Spinal cord (tissue), 10 donors: Measurements from ENCODE around the gene CUL1. TPM values are rescaled to one million over a fixed set of nuclear protein-coding genes. Genes with fewer than 3 reads are reported as not detected.

Experiments
- DNase-seq, 6 donors: peaks; one replicate each; pipeline versions ENCODE4 v3.0.0 to v3.0.0-alpha.2; 2013 to 2015; ENCODE audit warnings: low spot score in 6 of 6, low read depth in 4 of 6
- H3K27ac ChIP-seq: one replicate; pipeline ENCODE4 v1.5.1; 2013; ENCODE audit warnings: low read depth, low read length, control low read depth
- H3K27me3 ChIP-seq: one replicate; pipeline ENCODE4 v1.6.1; 2013; ENCODE audit warnings: low read length; ENCODE audit not compliant: control insufficient read depth, insufficient read depth
- H3K36me3 ChIP-seq: one replicate; pipeline ENCODE4 v1.6.1; 2013; ENCODE audit warnings: low read length; ENCODE audit not compliant: control insufficient read depth, insufficient read depth
- H3K4me1 ChIP-seq: one replicate; pipeline ENCODE4 v1.6.1; 2013; ENCODE audit warnings: low read length; ENCODE audit not compliant: control insufficient read depth, insufficient read depth
- H3K4me3 ChIP-seq: one replicate; pipeline ENCODE4 v1.5.1; 2013; ENCODE audit warnings: low read depth, low read length, control low read depth
- H3K9me3 ChIP-seq: one replicate; pipeline ENCODE4 v1.6.1; 2013; ENCODE audit warnings: low read length; ENCODE audit not compliant: control insufficient read depth, insufficient read depth
- WGBS: methylation state at CpG from one replicate; pipeline ENCODE4 v1.1.5; 2013; ENCODE audit warnings: missing lambda C conversion rate; ENCODE audit not compliant: insufficient coverage; 5-methylcytosine and 5-hydroxymethylcytosine counted together
- polyA plus RNA-seq, 2 donors: library from polyadenylated mRNA; unstranded; fragments of 120-200 nt; gene quantifications; one replicate each; pipeline ENCODE4 v1.2.1, GENCODE V29; 2013; ENCODE audit not compliant: insufficient read length in 2 of 2
- total RNA-seq, 2 donors: library from RNA; depleted of rRNA in 1 of 2; stranded (reverse); fragments of 120-200 nt in 1 of 2; fragments of >200 nt in 1 of 2; gene quantifications; one replicate each; pipeline versions ENCODE4 v1.2.3 to v1.2.4, GENCODE V29; 2013 to 2014
- donor health status: healthy.

CUL1 gene
- total and polyA plus RNA-seq, 4 donors: 48.4 to 61.4 (median 53.1) TPM

DNA sequence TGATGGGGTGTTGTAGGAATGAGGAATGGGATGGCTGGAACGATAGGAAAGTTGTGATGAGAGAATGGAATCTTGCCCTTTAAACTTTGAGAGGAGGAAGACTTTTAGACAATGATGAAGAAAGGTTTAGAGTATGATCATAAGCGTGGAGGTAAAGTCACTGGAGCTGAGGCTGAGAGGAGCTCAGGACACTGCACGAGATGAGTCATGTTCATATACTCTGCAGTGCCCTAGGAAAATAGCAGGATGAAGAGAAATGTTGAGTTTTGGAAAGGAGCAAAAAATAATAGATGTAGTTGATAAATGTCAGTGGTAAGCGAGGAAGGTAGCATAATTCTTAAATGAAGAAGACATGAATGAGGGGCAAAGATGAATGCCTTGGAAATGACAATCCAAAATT lies 28.3 kb upstream of the CUL1 start:
- Histone ChIP-seq H3K4me1 (no peaks in the 10 kb centered on the region), H3K27me3 (no peaks in the 10 kb centered on the region), H3K36me3 (no peaks in the 10 kb centered on the region), H3K27ac (no peak overlapping the region), H3K9me3 (no peaks in the 10 kb centered on the region), H3K4me3 (no peak overlapping the region)
- 87% methylated on average over 4 of the region's 4 CpGs for WGBS
- DNase-seq: no peak

GRCh38 chr7:148670807-148671206 lies 27.9 kb upstream of the CUL1 start:
- no peak for DNase-seq
- Histone ChIP-seq H3K36me3 (no peaks in the 10 kb centered on the region), H3K4me3 (no peak overlapping the region), H3K27ac (no peak overlapping the region), H3K4me1 (no peaks in the 10 kb centered on the region), H3K9me3 (no peaks in the 10 kb centered on the region), H3K27me3 (no peaks in the 10 kb centered on the region)
- 75% methylated on average over 4 of the region's 4 CpGs for WGBS

GRCh38 chr7:148672041-148672440 lies 26.7 kb upstream of the CUL1 start:
- DNase-seq: no peak
- H3K4me1 ChIP-seq: no peaks in the 10 kb centered on the region
- WGBS: 92% methylated on average over 2 of the region's 2 CpGs
- H3K27ac ChIP-seq: no peak overlapping the region
- H3K4me3 ChIP-seq: no peak overlapping the region
- no peaks in the 10 kb centered on the region for H3K36me3 ChIP-seq
- no peaks in the 10 kb centered on the region for H3K27me3 ChIP-seq
- H3K9me3 ChIP-seq: no peaks in the 10 kb centered on the region

DNA sequence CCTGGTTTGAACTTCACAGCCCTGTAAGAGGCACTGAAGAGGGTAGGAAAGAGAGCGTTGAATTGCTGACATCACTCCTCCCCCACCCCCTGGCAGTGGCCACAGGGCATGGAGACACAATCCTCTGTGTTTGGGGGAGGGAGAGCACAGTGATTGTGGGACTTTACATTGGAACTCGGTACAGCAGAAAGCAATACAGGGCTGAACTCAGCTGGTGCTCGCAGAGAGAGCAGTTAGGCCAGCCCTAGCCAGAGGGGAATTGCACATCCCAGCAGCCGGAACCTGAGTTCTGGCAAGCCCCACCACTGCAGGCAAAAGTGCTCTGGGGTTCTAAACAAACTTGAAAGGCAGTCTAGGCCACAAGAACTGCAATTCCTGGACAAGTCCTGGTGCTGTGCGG lies 24.0 kb upstream of the CUL1 start:
- Histone ChIP-seq H3K27me3 (no peaks in the 10 kb centered on the region), H3K9me3 (no peaks in the 10 kb centered on the region), H3K4me1 (no peaks in the 10 kb centered on the region), H3K27ac (no peak overlapping the region), H3K4me3 (no peak overlapping the region), H3K36me3 (no peaks in the 10 kb centered on the region)
- DNase-seq: no peak
- WGBS: 87% methylated on average over 4 of the region's 5 CpGs

DNA sequence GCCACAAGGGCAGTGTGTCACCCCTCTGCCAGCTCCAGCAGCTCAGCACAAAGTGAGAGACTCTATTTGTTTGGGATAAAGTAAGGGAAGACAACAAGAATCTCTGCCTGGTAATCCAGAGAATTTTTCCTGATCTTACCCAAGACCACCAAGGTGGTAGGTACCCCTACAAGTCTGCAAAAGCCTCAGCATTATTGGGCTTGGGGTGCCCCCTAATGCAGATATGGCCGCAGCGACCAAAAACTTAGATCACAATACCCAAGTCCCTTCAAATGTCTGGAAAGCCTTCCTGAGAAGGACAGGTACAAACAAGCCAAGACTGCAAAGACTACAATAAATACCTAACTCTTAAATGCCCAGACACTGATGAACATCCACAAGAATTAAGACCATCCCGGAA lies 22.4 kb upstream of the CUL1 start:
- H3K9me3 ChIP-seq: no peaks in the 10 kb centered on the region
- H3K4me1 ChIP-seq: no peaks in the 10 kb centered on the region
- no peak overlapping the region for H3K27ac ChIP-seq
- DNase-seq: no peak
- no peak overlapping the region for H3K4me3 ChIP-seq
- WGBS: 91% methylated on average over 3 of the region's 3 CpGs
- no peaks in the 10 kb centered on the region for H3K27me3 ChIP-seq
- no peaks in the 10 kb centered on the region for H3K36me3 ChIP-seq

GRCh38 chr7:148681821-148682220 lies 16.9 kb upstream of the CUL1 start:
- Histone ChIP-seq H3K27me3 (no peaks in the 10 kb centered on the region), H3K27ac (no peak overlapping the region), H3K4me1 (no peaks in the 10 kb centered on the region), H3K9me3 (no peaks in the 10 kb centered on the region), H3K4me3 (no peak overlapping the region), H3K36me3 (no peaks in the 10 kb centered on the region)
- WGBS: 100% methylated on average over 1 of the region's 4 CpGs
- no peak for DNase-seq

- H3K27ac ChIP-seq: no peak overlapping the region
- no peaks in the 10 kb centered on the region for H3K27me3 ChIP-seq
- 88% methylated on average over 11 of the region's 13 CpGs for WGBS
- no peaks in the 10 kb centered on the region for H3K4me1 ChIP-seq
- no peak for DNase-seq
- no peaks in the 10 kb centered on the region for H3K36me3 ChIP-seq
- H3K4me3 ChIP-seq: no peak overlapping the region
- H3K9me3 ChIP-seq: no peaks in the 10 kb centered on the region
Measured at GRCh38 chr7:148684289-148684830, 14.3 kb upstream of the CUL1 start.

- Histone ChIP-seq H3K4me3 (no peak overlapping the region), H3K27me3 (no peaks in the 10 kb centered on the region), H3K9me3 (no peaks in the 10 kb centered on the region), H3K27ac (no peak overlapping the region), H3K36me3 (no peaks in the 10 kb centered on the region), H3K4me1 (no peaks in the 10 kb centered on the region)
- WGBS: 63% methylated on average over 4 of the region's 6 CpGs
- DNase-seq: no peak
Measured at GRCh38 chr7:148686312-148686937, 12.3 kb upstream of the CUL1 start.

GRCh38 chr7:148687555-148687954 lies 11.1 kb upstream of the CUL1 start:
- Histone ChIP-seq H3K36me3 (no peaks in the 10 kb centered on the region), H3K27me3 (no peaks in the 10 kb centered on the region), H3K4me1 (no peaks in the 10 kb centered on the region), H3K9me3 (no peaks in the 10 kb centered on the region), H3K4me3 (no peak overlapping the region), H3K27ac (no peak overlapping the region)
- no CpG with 5 or more reads among the region's 2 CpGs for WGBS
- no peak for DNase-seq

DNA sequence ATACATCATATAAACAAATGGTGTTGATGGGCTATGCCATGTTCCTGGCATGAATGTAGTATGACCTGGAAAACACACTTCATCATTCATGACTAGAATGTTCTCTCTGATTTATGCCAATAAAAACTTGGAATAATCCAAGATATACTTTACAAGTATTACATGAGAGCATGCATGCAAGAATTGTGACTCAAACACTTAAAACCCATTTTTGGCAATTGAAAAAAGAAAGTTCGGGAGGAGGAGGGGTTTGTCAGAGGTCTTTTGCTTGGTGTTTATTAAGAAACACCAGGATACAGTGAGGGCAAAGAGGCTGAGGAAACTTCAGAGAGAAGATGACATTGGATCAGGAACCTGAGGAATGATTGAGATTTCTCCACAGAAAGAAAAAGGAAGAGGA lies 10.2 kb upstream of the CUL1 start:
- no peak for DNase-seq
- no peak overlapping the region for H3K27ac ChIP-seq
- no CpG with 5 or more reads among the region's 1 CpG for WGBS
- H3K4me3 ChIP-seq: no peak overlapping the region
- H3K9me3 ChIP-seq: no peaks in the 10 kb centered on the region
- no peaks in the 10 kb centered on the region for H3K36me3 ChIP-seq
- no peaks in the 10 kb centered on the region for H3K4me1 ChIP-seq
- no peaks in the 10 kb centered on the region for H3K27me3 ChIP-seq
